T-helper 2 cell (primary cell): ENCODE results near the gene ADNP.
"Not testable (repeated sequence)": the region's sequence is repeated elsewhere in the genome, so short reads cannot be mapped to it uniquely, and the experiment has no call there.

Source experiments
- DNase-seq, 5 experiments: peaks; one replicate each; pipeline versions ENCODE4 v3.0.0 to v3.0.0-alpha.2; 2012 to 2022
- total RNA-seq, 2 donors: gene quantifications; one replicate each; lab custom pipeline; 2026; lab: John Stamatoyannopoulos, UW

Gene ADNP
- total RNA-seq: 108 to 113 reads per million in 2 donors

DNA sequence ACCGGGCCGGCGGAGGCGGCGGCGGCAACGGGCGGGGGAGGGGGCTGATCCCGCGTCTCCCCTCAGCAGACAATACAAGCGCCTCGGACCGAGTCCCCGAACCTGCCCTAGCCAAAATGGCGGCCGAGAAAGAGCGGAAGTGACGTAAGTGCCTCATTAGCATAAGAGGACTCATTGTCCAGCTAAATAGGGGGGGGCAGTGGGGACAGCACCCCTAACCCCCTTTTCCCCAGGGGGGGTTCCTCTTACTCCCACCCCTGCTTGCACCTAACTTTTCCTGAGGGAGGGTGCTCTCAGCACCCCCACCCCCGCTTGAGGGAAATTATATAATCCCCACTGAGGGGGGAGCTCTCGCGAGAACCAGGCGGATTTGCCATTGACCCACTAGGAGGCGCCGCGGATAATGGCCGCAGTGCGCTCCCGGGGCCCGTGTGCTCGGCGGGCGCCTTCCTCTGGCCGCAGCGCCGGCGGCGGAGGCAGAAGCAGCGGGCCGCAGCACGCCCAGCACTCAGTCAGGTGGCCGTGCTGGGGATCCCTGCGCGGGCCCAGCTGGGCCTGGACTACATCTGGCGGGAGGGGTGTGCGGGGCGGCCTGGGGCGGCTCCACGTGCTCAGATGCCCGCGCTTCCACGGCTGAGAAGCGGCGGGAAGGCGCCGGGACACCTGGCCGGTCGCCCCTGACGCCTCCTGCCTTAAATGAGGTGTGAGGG lies at the start of gene ADNP:
Gene ADNP (minus strand): TSS at position 132 of the 710 bp plus-strand sequence. CDS start 27,441 bp downstream, outside the sequence.
- peak; percentile 71 to 95 (median 86) for DNase-seq

DNA sequence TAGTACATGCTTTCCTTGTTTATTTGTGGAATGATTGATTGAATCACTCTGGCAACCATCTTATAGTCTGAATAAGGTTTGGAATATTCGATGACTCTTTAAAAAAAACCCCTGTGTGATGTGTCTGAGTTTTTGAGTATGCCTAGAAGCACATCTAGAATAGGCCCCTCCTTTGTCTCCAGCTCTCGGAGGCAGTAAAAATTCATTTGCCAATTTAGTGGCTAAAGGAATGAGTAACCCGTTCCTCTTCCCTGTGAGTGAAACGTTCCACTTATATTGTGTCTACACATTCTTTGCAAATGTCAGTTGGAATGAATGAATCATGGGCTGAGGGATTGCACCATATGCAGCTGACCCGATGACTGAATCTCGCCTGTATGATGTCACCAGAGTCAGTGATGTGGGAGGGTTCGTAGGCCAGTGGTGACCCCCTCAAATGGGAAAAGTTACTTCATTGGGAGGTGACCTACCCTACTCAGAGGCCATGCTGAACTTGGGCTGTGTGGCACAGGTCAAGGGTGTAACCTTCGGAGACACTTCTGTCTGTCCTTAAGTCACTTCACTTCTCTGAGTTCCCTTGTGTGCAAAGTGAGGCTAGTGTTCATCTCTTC lies 48.9 kb upstream of the ADNP start:
- no peak for DNase-seq

DNA sequence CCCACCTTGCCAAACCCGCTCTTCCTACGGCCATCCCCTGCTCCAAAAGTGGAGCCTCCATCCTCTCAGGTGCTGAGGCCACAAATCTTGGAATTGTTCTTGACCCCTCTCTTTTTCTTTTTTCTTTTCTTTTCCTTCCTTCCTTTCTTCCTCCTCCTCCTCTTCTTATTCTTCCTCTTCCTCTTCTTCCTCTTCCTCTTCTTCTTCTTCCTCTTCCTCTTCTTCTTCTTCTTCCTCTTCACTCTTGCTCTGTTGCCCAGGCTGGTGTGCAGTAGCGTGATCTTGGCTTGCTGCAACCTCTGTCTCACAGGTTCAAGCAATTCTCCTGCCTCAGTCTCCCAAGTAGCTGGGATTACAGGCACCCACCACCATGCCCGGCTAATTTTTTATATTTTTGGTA lies 47.3 kb upstream of the ADNP start:
- DNase-seq: not testable (repeated sequence)

DNA sequence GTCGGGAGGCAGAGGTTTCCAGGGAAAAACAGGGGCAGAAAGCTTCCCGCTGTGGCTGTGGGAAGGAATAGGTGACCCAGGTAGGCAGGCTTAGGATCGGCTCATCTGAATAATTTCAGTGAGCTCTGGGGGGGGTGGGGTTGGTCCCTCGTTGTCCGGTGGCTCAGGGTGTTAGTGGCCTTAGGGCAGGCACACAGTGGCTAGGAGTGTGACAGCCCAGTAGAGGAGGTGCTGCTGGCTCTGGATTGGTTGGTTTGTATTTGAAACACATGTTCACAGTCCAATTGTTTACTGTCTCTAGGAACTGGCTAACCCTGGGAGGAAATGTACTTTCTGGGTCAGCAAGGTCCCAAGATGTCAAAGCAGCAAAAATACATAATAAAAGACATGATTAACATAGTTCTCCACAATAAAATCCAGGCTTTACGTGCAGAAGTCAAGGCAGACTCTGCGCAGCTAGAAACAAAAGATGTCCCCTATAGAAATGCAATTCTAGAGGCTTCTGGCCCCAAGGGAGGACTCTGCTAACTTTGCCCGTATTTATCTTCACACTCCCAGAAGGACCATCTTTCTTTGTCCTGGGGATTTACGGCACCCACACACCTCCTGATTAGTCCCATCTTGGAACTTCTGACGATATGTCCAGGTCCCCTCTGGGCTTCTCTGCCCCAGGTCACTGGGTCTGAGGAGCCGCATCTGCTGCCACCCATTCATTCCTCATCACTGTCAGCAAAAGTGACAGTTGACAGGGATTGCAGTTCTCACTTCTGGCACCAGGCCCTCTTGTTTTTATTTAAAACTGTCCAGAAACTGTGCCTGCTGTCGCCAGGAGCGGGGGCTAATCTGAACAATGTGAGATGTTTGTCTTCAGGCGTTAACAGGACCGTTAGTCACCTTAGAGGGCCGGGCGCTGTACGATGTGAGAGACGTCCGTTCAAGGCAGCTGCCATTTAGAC lies 46.1 kb upstream of the ADNP start:
- DNase-seq: no peak

DNA sequence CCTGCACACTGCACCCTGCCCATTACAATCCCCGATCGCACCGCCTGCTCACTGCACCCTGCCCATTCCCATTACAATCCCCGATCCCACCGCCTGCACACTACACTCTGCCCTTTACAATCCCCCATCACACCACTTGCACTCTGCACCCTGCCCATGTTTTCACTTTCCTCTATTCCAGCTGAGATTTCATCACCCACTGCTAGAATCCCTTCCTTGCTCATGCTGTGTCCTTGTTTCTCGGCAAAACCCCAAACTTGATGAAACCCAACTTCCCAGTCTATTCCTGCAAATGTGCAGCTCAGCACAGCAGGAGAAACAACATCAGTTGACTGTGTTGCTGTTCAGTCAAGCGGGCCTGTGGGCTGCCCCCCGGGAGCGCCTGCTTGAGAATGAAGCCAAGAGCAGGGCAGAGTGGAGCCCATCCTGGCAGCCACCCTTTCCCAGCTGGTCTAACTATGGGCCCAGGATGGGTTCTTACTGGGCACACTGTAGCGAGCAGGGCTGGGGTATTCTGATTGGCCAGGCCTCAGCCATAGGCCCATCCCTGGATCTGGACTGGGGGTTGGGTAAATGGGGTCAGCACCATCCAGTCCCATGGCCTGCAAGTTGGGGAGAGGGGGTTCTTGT lies 44.6 kb upstream of the ADNP start:
- DNase-seq: no peak

DNA sequence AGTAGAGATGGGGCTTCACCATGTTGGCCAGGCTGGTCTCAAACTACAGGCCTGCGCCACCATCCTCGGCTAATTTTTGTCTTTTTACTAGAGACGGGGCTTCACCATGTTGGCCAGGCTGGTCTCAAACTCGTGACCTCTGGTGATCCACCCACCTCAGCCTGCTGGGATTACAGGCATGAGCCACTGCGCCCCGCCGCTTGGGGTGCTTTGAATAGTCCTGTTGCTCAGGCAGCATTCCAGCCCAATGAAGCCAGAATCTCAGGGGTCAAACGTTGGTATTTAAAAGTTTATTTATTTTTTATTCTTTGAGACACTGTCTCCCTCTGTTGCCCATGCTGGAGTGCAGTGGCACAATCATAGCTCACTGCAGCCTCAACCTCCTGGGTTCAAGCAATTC lies 38.7 kb upstream of the ADNP start:
- no peak for DNase-seq

DNA sequence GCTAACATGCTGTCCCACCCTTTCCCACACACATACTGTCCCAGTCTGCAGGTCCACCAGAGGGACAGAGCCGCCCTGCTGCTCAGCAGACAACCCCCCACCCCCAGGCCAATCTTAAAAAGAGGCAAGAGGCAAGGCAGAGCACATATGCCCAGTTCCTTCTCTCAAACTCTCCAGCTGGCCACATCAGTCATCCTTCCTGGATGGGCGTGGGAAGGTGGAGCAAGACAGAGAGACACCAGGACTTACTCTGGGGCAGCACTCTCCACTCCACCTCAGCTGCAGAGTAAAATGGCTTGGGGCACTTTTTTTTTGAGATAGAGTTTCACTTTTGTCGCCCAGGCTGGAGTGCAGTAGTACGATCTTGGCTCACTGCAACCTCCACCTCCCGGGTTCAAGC lies 38.2 kb upstream of the ADNP start:
- DNase-seq: no peak

DNA sequence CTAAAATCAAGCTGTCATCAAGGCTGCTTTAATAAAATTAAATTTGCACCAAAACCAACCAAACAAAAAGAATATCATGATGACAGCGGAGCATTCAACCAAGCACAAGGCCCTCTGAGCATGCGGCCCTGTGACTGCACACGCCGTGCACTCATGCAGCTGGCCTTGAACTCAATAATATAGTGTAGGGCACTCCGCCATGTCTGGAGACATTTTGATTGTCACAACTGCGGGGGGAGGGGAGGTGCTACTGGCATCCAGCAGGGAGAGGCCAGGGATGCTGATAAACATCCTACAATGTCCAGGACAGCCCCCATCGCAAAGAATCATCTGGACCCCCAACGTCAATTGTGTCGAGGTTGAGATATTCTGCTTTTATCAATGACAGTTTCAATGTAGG lies 37.1 kb upstream of the ADNP start:
- no peak for DNase-seq

DNA sequence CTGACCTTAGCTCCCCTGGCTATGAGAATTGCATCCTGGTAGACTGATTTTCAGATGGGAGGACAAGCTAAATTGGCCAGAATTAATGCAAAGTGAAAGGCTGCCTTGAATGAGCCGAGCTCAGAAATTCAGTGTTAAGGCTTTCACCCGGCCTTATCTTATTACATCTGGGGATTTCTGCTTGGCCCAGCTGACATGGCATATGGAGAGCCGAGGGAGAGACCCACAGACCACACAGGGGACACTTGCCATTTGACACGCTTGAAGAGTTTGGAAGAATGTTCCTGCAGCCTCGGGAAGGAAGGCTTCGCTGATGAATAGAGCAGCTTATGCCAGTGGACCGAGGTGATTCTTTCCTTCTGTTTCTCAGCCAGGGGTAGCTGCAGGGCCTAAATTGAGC lies 36.3 kb upstream of the ADNP start:
- DNase-seq: no peak

DNA sequence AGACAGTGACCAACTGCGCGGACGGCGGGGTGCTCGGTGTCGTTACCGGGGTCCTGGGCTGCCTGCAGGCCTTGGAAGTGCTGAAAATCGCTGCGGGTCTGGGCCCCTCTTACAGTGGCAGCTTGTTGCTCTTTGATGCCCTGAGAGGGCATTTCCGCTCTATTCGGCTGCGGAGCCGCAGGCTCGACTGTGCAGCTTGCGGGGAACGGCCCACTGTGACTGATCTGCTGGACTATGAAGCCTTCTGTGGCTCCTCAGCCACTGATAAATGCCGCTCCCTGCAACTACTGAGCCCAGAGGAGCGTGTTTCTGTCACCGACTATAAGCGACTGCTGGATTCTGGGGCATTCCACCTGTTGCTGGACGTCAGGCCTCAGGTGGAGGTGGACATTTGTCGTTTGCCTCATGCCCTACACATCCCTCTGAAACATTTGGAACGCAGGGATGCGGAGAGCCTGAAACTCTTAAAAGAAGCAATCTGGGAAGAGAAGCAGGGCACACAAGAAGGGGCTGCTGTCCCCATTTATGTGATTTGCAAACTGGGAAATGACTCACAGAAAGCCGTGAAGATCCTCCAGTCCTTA lies 28.4 kb upstream of the ADNP start:
- DNase-seq: no peak

DNA sequence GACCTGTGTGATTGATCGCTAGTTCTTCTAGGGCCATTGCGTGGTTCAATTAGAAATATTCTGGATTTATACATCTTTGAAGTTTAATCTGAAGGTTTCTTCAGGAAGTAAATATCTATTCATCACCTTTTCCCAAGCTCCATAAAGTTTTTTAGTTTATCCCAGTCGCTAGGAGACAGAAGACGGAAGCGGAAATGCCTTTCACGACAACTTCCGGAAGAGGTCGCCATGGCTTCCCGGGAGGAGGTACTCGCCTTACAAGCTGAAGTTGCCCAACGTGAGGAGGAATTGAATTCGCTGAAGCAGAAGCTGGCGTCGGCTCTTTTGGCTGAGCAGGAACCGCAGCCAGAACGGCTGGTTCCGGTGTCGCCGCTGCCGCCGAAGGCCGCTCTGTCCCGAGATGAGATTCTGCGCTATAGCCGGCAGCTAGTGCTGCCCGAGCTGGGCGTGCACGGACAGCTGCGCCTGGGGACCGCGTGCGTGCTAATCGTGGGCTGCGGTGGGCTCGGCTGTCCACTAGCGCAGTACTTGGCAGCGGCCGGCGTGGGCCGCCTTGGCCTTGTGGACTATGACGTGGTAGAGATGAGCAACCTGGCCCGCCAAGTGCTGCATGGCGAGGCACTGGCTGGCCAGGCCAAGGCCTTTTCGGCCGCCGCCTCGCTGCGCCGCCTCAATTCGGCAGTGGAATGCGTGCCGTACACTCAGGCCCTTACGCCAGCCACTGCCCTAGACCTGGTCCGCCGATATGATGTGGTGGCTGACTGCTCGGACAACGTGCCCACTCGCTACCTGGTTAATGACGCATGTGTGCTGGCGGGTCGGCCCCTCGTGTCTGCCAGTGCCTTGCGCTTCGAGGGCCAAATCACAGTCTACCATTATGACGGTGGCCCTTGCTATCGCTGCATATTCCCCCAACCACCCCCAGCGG lies 27.6 kb upstream of the ADNP start, which contains the start of gene MOCS3:
Gene MOCS3 (plus strand): TSS at position 204 of the 928 bp plus-strand sequence. CDS start 25 bp downstream, at position 229.
- peak; percentile 47 to 94 (median 77) for DNase-seq

DNA sequence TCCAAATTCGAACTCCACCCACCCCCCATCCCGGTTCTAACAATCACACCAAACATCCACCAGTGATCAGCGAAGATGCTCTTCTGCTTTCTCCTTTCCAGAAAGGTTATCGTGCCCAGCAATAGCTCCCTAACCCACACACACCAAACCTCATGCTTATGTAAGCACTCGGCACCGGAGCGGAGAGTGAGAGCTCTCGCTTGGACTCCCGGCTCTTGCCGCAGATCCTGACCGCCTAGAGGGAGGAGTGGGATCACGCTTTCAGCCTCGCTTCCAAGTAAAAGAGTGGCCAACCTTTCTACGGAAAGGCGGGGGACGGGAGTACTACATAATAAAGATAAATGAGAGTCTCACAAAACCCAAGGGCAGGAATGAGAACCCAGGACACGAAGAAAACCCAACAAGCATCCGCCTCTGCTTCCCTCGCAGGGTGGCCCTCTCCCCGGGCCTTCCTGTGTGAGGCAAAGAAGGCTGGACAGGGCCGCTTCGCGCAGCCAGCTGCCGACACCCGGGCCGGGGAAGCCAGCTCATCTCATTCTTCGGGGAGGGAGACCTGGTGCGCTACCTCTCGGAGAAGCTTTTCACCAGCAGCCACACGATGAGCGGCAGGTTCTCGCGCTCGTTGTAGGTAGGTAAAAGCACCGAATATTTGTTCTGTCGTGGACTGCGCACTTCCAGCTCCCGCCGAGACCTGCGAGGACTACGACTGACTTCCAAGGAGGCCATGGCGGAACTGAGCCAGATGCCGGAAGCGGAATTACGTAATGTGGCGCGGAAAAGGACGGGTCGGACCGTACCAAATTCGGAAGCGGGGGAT lies 26.8 kb upstream of the ADNP start, which contains the start of gene DPM1:
Gene DPM1 (minus strand): TSS at position 735 of the 817 bp plus-strand sequence. CDS start 9 bp downstream, at position 726.
- peak; percentile 66 to 92 (median 84) for DNase-seq

DNA sequence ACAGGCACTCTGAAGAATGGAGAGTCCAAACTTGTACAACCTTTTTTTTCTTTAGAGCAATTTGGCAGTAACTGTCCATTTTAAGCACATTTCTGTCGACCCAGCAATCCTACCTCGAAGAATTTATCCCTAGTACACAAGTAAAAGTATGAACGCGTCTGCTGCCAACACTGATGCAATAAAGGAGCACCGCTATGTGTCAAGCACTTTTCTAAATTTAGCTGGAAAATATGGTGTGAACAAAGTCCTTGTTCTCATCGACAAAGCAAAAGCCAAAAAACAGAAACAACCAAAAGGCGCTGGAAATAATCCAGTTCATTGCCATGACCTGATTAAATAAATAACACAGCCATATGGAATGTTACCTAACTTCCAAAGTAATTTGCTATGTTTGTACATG lies 26.0 kb upstream of the ADNP start:
- DNase-seq: no peak

DNA sequence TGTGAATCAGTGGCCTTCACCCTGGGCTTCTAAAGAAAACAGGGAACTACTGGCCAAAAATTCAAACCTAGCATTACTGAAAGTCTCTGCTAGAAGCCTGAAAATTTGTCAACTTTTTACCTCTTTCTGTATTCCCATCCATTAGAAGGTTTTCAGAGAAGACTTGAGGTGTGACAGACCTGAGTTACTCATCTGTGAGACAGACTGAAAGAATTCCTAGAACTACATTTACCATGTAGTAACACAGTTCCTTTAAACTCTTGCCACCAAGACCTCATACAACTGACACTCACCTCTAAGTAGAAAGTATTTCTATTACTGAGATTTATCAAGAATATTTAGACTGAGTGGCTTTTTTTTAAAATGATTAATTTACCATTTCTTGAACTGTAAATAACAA lies 22.6 kb upstream of the ADNP start:
- DNase-seq: no peak

DNA sequence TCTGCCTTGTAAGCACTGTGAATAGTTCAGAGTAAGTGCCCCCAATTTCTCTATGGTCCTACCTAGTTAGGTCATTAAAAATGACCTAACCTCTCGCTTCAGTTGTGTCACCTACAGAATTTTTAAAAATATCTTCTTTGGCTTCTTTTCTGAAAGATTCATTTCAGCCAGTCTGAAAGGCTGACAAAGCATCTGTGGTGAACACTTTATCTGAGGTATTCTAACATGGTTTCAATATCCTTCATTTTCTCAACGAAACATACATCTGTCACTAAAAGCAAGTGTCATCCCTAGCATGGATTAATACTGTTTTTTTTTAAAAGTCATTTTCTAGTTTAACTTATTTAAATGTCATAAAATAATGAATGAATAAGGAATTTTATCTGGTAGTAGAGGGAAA lies 22.0 kb upstream of the ADNP start:
- no peak for DNase-seq

DNA sequence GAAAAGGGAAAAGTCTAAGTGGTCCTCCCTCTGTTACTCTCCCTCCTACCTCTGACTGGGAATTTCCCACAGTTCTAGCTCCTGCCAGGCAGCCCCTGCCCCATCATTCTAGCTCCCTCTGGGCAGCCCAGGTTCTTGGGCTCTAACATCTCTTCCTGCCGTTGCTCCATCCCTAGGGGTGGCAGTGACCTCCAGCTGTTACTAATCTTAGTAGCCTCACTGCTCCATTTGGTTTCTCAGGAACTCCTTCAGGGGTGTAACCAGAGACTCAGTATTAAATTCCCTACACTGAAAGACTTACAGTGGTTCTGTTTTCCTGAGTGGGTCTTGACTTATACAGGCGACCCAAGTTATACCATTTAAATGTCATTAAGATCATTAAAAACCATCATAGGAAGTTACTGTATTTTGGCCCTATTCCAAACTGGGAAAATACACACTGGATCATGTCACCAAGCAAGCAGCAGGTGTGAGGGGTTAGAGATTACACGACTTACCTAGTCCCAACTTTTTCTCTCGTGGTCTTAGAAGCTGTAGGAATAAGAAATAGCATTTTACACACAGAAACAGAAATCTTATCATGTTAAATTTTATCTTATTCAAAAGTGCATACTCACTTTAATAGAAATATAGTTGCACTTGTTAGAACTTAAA lies 17.0 kb upstream of the ADNP start:
- DNase-seq: no peak

DNA sequence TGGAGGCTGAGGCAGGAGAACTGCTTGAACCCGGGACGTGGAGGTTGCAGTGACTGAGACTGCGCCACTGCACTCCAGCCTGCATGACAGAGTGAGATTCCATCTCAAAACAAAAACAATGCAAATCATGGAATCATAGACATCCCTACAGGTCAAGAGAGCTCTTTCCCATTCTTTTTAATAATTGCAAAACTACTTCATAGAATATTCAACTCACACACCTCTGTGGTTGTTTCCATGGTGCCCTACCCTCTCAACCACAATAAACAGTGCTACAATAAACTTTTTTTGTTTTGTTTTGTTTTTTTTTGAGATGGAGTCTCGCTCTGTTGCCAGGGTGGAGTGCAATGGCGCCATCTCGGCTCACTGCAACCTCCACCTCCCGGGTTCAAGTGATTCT lies 11.8 kb upstream of the ADNP start:
- no peak for DNase-seq

DNA sequence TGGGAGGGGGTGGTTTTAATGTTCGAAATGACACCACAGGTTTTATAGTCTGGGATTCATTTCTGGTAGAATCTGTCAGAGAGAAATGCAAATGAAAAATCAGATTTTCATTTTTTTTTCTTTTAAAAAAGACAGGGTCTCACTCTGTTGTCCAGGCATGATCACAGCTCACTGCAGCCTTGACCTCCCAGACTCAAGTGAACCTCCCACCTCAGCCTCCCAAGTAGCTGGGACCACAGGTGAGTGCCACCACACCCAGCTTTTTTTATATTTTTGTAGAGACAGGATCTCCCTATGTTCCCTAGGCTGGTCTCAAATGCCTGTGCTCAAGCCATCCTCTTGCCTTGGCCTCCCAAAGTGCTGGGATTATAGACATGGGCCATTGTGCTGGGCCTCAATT lies 2.4 kb upstream of the ADNP start:
- DNase-seq: no peak

DNA sequence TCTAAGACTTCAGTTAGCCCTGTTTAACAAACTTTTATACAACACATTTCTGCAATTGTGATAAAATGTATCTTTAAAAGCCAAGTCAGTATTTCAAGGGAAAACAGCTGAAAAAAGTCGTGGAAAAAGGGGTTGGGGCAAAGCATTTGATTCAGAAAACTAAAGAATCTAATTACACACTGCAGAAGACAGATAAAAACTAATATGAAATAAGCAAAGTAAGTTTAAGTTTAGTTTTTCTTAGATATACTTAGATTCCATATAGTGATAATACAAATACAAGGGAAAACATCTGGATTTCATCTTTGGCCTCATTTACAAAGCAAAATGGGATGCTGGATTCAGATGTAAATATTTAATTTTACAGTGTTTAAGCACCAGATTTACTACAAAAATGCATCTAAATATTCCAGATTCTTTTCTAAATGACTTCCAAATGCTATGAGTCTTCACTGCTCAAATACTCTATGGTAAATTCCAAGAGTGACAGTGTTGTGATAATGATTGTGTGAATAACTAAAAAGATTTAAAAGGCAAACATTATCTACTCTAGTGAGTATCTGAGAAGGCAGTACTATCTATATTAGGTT lies 1.5 kb upstream of the ADNP start:
- DNase-seq: no peak
